HS-5 (cell line): ENCODE data around the gene LPO.

Source experiments
- DNase-seq: peaks from one replicate; pipeline ENCODE4 v3.0.0-alpha.2; 2012; ENCODE audit warnings: low read depth

LPO gene

GRCh38 chr17:58278661-58279015, 40.3 kb downstream of the LPO start:
- no peak for DNase-seq

- no peak for DNase-seq
These were observed 40.8 kb downstream of the LPO start for GRCh38 chr17:58279016-58279711.

- DNase-seq: no peak
These were observed 41.5 kb downstream of the LPO start for GRCh38 chr17:58279736-58280479.

GRCh38 chr17:58280480-58281217, 42.3 kb downstream of the LPO start, which contains the start of gene MPO:
TSS of gene MPO (minus strand) at chr17:58280935. CDS start at chr17:58280758, 177 bp downstream.
- DNase-seq: no peak

- no peak for DNase-seq
These were observed 43.2 kb downstream of the LPO start for GRCh38 chr17:58281511-58282011.

GRCh38 chr17:58282442-58282841, 44.1 kb downstream of the LPO start:
- no peak for DNase-seq

- no peak for DNase-seq
These were observed 45.6 kb downstream of the LPO start for GRCh38 chr17:58283674-58284612.

GRCh38 chr17:58284613-58285421, 46.4 kb downstream of the LPO start:
- DNase-seq: no peak

- no peak for DNase-seq
These were observed 47.0 kb downstream of the LPO start for GRCh38 chr17:58285422-58285810.

- no peak for DNase-seq
These were observed 51.5 kb downstream of the LPO start for GRCh38 chr17:58289869-58290268.

- DNase-seq: no peak
These were observed 52.9 kb downstream of the LPO start for GRCh38 chr17:58291246-58291645.

GRCh38 chr17:58294034-58294433, 55.6 kb downstream of the LPO start:
- no peak for DNase-seq

- DNase-seq: no peak
These were observed 62.0 kb downstream of the LPO start for GRCh38 chr17:58300336-58300735.

GRCh38 chr17:58301504-58302150, 63.2 kb downstream of the LPO start:
- DNase-seq: no peak

- no peak for DNase-seq
These were observed 64.0 kb downstream of the LPO start for GRCh38 chr17:58302171-58302918.

- no peak for DNase-seq
These were observed 64.7 kb downstream of the LPO start for GRCh38 chr17:58302919-58303585.

- DNase-seq: no peak
These were observed 65.8 kb downstream of the LPO start for GRCh38 chr17:58303971-58304749.
